Ureter (tissue), 1 donor: ENCODE measurements around the gene DCN. TPM values are rescaled to one million over a fixed set of nuclear protein-coding genes. Genes with fewer than 3 reads are reported as not detected.

ENCODE experiments used
- DNase-seq: peaks from one replicate; pipeline ENCODE4 v3.0.0-alpha.2; 2020; ENCODE audit warnings: low spot score
- total RNA-seq: library from RNA; stranded (reverse); gene quantifications from one replicate; pipeline ENCODE4 v1.2.4, GENCODE V29; 2023
- donor health status: DM: yes; HTN: yes; CAD: no.

The DCN gene
- total RNA-seq, 1 donor from 2014 or later: 540 TPM

DNA sequence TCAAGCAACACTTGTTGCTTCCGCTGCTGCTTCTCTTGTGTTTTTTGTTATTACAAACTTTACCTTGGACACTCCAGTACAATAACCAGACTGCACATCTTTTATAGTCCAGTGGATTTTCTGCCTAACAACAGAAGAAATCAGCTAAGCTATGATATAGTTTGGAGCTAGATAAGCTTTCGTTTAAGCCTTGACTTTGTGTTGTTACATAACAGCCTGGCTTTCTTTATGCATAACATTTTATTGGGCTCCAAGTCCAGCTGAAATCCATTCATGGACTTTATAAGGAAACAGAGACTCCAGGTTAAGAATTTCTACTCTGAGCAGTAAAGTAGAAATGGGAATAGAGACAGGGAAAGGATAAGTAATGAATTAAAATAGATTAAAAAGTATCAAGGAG is 3.5 kb upstream of the DCN start:
- DNase-seq: no peak

DNA sequence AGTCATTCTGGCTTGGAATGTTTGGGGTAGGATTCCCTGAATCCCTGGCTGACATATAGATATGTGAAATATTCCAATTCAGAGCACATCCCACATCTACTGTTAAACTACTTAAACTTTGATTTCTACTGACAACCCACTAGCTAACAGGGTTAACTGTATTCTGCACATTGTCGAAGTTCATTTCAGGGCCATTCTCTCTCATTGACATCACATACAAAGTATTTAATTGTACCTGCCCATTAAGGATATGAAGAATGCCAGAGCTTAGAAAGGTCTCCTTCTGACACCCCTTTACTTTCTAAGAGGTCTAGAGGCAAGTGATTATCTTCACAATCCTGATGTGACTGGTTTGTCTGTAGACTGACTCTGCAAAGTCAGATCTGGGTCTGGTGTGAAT is 2.8 kb upstream of the DCN start:
- no peak for DNase-seq

DNA sequence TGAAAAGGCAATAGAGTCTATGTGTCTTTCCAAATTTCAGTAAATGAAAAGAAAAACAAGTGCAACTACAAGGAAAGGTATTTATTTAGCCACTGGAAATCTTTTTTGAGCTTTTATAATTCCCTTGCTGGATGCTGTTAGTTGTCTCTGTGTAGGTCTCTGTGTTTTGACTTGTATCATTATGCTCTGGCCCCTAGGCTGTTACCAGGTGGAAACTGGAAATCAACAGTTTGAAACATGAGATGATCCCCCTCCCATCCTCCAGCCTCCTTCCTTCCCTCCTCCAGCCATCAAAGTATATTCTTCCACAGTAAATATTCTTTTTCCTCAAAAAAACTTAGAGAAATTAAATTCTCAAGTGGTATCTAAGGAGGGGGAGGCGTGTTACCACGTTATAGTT is 934 bp upstream of the DCN start:
- DNase-seq: no peak

DNA sequence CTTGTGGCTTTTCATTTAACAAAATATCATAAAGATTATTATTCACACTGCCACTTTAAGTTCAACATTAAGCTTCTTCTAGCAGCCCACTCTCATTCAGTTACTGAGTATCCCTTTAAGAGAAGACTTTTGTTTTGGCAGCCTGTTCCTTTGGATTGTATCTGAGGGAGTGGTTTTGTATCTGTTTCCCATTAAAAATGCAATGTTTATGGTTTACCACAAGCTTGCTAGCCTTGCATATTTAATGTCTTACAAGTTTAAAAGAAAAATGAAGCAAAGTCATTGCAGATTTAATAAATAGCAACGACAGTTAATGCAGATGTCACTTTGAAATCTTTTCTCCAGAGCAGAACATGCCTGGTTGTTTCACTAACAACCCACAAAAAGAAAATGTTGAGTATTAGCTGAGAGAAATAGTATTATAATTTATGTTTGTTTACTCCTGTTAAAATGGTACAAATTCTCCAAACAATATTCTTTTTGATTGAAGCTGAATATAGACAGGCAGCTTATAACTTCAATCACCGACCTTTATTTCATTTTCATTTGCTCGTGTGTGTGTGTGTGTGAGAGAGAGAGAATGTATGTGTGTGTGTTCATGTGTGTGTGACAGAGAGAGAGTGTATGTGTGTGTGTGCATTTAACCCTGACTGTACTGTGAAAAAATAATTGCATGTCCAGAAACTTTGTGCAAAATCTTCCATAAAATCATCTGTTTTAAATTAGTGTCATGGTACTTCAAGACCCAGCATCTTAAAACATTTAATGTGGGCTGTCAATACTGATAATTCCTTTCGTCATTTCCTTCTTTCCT is 1.8 kb downstream of the DCN start:
- DNase-seq: no peak

DNA sequence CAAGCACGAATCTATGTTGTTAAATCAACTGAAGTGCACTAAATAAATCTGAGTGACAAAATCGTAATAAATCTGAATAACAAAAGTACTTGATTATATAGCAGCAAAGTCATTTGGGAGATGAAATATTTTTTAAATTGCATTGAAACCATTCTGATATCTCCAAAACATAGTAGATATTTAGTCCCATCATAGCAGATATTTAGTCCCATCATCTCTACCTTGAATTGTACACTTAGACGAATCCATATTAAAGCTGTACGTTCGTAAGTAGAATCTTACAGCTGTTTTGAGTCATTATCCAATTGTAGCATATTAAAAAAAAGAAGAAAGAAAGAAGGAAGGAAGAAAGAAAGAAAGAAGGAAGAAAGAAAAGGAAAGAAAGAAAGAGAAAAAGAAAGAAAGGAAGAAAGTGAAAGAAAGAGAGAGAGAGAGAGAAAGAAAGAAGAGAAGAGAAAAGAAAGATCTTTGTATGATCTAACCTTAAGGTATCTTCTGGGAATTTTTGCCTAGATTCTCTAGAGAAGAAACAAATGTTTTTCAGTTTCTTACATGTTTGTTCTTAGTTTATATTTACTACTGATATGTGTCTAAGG is 2.6 kb downstream of the DCN start:
- no peak for DNase-seq

DNA sequence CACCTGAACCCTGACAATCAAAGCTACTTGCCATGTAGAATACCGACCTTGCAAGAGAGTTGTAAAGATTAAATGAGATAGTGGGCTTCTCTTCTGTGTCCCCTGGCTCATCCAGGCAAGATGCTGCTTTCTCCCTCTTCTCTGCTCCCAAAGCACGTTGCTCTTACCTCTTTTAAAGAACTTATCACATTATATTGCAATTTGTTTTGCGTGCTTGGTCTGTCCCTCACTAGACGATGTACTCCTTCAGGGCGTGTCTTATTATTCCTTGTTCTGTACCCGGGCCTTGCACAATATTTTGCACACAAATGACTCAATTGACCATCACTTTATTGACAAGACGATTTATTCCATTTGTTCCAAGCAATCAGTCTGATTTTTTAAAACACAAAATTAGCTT is 3.3 kb downstream of the DCN start:
- no peak for DNase-seq

DNA sequence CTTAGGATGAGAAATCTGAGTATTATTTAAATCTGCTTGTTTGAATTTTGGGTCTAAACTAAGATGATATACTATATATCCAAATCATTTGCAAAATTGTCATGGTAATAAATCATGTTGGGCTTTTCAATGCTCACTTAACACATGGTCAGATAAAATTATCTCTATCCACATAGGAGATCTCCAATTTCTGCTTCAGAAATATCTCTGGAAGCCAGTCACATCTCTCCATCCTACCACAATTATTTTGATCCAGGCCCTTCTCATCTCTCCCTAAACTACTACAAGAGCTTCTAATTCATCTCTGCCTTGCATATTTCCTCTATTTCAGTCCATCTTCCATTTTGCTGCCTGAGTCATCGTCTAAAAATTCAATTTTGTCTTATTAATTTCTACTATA is 3.8 kb downstream of the DCN start:
- no peak for DNase-seq

DNA sequence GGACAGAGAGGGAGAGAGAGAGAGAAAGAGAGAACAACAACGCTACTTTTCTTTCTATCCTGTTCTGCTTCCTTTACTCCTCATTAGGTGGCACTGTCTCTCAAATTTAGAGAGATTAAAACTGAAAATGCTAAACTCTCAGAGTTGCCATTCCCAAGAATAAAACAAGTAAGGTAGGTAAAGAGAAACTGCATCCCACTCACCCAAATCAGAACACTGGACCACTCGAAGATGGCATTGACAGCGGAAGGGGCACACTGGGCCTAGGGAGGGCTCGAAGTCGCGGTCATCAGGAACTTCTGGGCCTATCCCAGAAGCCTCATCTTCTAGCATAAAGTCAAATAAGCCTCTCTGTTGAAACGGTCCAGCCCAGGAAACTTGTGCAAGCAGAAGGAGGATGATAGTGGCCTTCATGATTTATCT is 4.5 kb downstream of the DCN start:
- DNase-seq: no peak

DNA sequence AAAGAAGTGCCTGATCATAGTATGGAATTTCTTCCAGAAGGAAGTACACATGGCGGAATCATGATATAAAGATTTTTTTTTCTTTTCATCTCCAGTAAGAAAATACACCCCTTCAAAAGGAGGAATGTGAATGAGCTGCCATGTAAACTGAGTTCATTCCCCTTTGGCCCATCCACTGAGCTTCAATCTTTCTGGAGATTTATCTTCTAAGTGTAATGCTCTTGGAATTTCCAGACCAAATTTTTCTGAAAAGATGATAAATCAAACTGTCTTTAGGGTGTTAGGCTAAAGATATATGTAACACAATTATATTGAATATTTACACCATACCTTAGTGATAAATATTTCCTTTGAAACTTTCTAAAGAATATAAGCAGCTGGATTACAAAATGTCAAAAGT is 5.2 kb downstream of the DCN start:
- no peak for DNase-seq

DNA sequence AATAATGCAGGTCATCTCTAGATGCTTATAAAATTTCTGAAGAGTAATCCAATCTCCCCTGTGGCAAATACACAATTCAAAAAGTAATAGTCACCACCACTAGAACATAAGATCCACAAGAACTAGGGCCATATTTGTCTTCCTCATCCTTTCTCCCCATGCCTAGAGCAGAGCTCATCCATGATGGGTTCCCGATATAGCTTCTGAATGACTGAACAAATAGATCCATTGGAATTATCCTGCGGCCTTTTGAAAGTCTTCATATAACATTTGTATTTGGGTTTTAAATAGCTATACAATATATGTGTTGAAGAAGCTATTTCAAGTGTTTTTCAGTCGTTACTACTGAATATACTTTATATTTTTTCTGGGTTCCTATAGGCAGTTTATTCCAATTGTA is 5.7 kb downstream of the DCN start:
- no peak for DNase-seq

DNA sequence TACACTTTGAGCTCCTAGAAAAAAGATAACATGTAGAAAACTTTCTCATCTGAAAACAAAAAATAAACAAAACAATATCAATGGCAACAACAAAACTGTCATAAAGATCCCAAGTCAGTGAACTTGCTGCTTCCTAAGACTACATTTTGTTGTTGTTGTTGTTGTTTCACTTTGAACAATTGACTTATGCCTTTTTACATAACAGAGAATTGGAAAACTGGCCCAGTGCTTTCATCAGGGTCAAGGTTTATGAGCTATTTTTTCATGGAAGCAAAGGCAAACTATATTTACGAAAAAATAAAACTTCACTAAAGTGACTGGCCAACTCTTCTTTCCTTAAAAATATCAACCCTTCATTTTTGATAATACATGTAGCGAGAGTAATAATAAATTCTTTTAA is 6.3 kb downstream of the DCN start:
- no peak for DNase-seq

DNA sequence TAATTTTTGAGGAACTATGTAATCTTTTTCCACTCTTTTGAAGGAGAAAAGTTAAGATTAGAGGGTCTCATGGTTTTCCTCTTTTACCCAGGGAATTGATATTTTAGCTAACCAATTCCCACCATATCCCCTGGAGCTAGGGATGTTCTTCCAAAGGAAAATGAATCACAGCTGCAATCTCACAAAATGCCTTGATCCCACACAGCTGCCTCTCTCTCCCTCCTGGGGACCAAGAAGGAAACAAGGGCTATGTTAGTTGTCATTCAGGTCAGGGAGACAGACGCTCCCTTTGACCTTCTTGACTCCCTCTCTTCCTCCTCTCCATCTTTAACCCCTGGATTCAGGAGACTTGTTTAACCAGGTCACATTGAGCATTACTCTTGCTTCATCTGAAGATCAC is 9.5 kb downstream of the DCN start:
- no peak for DNase-seq

DNA sequence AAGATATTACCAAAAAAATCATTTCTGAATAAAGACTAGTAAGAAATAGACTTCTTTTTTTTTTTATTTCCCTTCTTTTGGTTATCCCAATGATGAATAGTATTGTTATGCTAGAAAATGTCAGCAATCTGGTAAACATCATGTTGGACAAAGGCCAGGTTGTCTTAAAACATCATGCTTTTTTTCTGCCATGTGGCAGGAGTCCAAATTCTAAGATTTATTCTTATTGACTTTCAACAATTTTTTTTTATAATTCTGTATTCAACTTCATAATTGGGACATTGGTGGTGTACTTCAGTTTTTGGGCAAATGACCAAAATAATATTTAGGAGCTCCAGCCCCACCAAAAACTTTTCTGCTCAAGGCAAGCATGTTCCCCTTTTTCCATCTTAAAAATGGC is 10.5 kb downstream of the DCN start:
- DNase-seq: no peak

DNA sequence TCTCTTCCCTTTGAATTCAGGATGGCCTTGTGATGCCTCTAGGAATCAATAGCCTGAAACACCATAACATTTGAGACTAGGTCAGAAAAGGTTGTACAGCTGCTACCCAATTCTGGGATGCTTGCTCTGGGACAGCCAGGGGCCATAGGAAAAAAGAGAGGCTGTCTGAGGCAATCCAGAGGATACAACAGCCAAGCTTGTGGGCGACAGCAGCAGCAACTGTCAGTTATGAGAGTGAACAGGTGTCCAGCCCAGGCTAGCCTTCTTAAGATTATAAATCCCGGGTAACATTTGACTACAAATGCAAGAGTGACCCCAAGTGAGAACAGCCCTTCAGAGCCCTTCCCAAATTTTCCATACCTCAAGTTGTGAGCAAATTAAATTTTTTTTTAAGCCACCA is 11.1 kb downstream of the DCN start:
- DNase-seq: no peak

DNA sequence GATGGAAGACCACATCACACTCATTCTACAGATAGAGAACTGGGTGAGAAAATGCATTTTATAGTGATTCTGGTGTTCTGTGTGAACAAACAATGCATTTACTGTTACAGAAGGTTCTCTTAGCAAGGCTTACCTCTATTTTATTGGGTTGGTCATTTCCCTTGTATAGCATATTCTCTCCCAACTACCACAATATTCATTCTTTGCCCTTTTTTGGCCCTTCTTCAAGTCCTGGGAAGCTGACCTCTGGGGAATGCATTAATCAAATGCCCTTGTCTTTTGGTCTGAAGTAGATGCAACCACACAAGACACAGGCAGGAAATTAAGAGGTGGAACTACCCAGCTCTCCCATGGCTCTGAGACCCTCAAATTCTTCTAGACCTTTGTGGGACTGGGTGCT is 19.5 kb downstream of the DCN start:
- DNase-seq: no peak

DNA sequence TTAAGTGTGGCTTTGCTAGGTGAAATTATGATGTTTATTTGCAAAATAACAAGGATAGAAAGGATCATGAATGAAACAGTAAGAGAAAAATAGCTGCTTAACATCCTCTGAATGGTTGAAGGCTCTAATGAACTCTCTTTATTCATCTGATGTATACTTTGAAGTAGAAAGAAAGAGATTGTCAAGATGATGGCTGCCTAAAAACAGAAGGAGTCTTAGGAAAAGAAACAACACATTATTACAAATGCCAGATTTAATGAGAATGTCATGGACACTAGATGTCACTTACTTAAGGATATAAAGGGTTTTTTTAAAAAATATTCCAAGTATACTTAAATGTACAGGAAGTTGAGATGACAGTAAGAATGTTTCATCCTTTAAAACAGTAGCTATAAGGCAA is 21.6 kb downstream of the DCN start:
- no peak for DNase-seq

DNA sequence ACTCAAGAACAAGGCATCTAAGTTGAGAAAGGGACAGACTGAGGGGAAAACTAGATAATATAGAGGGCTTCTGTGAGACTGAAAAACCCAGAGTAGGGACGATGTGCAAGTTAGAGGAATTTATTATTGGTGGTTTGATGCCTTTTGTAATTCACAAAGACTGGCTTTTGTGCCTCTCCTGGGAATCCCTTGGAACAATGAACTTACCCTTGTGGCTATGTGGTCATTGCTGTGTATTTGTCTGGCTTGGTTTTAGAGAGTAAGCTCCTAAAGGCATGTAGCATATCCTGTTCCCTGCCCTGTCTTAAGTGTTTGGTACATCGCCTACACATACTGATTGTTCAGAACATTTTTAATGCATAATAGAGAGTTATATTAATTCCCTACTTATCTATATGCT is 26.6 kb downstream of the DCN start:
- DNase-seq: no peak

DNA sequence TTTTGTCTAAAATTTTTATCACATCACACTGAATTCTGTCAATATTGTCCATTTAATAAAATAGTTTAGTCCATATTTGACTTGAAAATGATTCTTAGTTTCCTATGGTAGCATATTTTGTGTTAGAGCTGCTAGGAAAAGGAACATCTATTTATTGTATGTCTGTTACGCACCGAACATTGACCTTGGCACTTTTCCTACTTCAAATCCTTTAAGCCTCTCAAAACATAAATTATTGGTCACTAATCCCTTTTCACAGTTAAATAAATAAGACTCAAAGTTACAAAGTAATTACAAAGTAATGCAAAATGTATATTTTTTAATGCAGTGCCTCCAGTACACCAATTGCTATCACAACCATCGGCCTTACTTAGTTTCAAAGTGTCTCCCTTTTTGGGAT is 28.5 kb downstream of the DCN start:
- no peak for DNase-seq

DNA sequence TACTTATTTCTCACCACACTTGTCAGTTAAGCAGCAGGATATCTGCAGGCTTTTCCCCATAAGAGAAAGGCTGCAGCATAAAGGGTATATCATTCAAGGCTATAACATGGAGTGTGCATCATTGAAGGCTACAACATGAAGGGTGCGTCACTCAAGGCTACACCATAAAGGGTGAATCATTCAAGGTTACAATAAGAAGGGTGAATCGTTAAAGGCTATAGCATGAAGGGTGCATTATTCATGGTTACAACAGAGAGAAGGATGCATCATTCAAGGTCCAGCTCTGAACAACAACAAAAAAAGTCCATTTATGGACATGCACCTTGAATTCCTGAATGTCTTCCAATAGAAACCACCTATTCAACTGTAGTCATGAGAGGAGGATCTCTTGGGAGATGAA is 38.6 kb downstream of the DCN start:
- no peak for DNase-seq

DNA sequence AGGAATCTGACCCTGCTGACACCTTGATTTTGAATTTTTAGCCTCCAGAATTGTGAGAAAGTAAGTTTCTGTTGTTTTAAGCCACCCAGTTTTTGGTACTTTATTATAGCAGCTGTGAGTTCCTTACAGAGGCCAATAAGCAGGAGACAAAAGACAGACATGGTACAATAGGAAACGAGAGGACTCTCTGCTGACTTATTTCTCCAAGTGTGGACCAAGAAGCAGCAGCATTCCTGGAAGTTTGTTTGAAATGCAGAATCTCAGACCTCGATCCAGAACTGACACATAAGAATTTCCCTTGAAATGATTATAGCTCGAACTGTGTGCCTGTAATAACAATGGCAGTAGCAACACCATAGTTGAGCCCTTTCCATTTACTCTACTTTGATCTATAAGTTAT is 39.4 kb downstream of the DCN start:
- DNase-seq: no peak

DNA sequence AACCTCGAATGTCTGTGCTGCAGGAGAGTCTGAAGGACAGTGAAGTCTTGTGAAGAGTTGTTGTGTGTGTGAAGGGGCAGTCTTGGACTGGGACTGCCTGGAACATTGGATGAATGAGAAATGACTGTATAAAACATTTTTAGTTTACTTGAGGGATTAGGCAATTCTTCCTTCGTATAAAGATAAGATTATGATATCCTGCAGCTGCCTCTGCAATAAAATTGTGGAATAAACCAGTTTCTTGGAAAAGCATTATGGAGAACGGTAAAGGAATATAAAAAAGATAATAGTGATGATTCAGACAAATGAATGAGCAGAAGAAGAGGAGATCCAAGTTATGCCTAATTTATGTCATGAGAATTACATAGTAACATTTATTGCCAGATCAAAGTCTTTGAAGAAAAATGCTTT is 40.4 kb downstream of the DCN start:
- no peak for DNase-seq

DNA sequence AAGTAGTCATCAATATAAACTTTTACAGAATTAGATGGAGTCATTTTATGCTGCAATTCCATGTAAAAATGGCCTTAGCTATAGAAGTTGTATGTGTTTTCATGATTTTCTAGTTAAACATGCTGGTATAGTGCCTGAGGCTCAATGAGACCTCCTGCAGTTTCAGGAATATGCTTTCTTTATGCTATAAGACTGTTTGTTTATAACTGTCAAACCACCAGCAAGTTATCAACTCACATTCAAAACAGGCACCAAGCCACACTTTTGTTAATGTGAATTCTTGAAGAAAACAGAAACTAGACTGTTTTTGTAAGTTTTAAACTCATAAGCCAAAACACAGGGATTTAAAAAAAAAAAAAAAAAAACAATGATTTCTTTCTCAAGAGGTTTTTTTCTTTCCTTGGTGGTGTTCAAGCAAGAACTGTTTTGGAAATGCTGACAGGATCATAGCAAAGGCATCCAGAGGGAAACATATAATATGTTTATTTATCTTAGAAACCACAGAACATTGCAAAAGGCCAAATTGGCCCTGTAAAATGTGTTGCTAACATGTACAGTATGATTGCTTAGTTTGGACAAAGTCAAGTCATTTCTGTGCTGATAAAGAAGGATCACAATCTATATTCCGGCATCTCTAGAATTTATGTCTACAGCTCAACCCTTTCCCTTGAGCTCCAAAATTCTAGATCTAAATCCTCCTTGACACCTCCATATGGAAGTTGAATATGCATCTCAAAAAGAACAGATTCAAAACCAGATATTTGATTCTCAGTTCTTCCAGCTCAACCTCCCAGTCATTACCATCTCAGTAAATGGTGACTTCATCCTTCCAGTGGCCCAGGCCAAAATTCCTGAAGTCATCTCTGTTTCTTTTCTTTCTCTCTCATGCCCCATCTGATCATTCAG is 42.3 kb downstream of the DCN start:
- no peak for DNase-seq

DNA sequence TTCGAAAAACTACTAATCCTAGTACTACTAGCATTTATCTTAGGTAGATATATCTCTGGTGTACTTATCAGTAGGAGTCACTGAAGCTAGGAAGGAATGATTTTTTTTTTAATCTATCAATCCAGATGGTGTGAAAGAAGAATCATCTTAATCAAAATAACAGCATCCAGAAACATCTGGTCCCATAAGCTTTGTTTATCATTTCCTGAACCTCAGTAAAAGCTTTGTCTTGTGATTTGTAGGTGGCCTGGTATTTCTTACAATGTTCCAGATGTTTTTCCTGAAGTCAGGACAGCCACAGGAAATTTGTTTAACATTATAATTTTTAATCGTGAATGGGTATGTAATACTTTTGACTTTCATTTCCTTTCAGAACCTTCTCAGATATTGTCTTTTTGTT is 43.3 kb downstream of the DCN start:
- DNase-seq: no peak
